HG03558 (cell line): ENCODE data around the gene ARHGAP22.

Source experiments
- ATAC-seq: cut with Tn5 transposase; IDR thresholded peaks from one replicate; pipeline ENCODE4 v1.9.1; 2021; ENCODE audit warnings: moderate number of reproducible peaks; ENCODE audit not compliant: unreplicated experiment; ENCODE audit errors: extremely low read depth

ARHGAP22 gene

GRCh38 chr10:48518986-48519385 lies 85.9 kb downstream of the ARHGAP22 start:
- ATAC-seq: no peak

GRCh38 chr10:48517911-48518811 lies 86.7 kb downstream of the ARHGAP22 start:
- no peak for ATAC-seq

GRCh38 chr10:48517482-48517881 lies 87.4 kb downstream of the ARHGAP22 start:
- ATAC-seq: no peak

- ATAC-seq: no peak
These were observed 88.0 kb downstream of the ARHGAP22 start for GRCh38 chr10:48516911-48517310.

- no peak for ATAC-seq
These were observed 90.0 kb downstream of the ARHGAP22 start for GRCh38 chr10:48514916-48515315.

- ATAC-seq: no peak
These were observed 90.6 kb downstream of the ARHGAP22 start for GRCh38 chr10:48514255-48514654.

GRCh38 chr10:48512861-48513260 lies 92.0 kb downstream of the ARHGAP22 start:
- no peak for ATAC-seq

- ATAC-seq: no peak
These were observed 93.0 kb downstream of the ARHGAP22 start for GRCh38 chr10:48511875-48512231.

GRCh38 chr10:48511066-48511874 lies 93.6 kb downstream of the ARHGAP22 start:
- no peak for ATAC-seq

- no peak for ATAC-seq
These were observed 94.7 kb downstream of the ARHGAP22 start for GRCh38 chr10:48509974-48510692.

- no peak for ATAC-seq
These were observed 95.8 kb downstream of the ARHGAP22 start for GRCh38 chr10:48508791-48509772.

- ATAC-seq: no peak
These were observed 96.7 kb downstream of the ARHGAP22 start for GRCh38 chr10:48507933-48508790.

GRCh38 chr10:48507494-48507893 lies 97.4 kb downstream of the ARHGAP22 start:
- ATAC-seq: no peak

GRCh38 chr10:48506147-48506917 lies 98.5 kb downstream of the ARHGAP22 start:
- no peak for ATAC-seq

GRCh38 chr10:48505394-48506112 lies 99.3 kb downstream of the ARHGAP22 start:
- ATAC-seq: no peak

GRCh38 chr10:48504141-48504885 lies 100.6 kb downstream of the ARHGAP22 start:
- no peak for ATAC-seq
